Measurements from ENCODE around the gene PATJ.

The PATJ gene

DNA sequence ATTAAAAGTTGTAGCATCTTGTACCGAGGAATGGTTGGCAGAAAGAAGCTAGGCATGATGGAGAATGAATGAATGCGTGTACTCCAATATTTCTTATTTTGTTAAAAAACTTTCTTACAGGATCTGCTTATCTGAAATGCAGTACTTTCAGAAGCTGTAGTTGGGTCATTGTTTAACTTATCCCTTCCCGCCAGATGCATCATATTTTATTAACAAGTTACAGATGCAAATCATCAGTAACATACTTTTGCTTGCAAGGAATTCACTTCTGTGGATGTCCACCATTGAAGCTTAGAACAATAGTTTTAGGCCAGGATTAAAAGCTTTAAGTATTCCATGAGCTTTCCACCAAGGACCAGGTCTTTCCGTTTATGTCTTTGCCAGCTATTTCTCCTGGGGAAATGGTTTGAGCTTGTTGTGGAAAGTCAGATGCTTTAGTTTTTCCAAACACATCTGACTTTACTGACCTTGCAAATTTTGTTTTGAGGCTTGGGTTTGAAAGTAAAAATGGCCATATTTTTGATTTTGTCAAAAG lies 65.4 kb downstream of the PATJ start:
- no peak for ATAC-seq
- TF ChIP-seq OSR1 (CRISPR knock-in tag; IDR thresholded peaks at IDR 0.05), result no peak
- no peak for TF ChIP-seq PPARA (CRISPR knock-in tag; IDR thresholded peaks at IDR 0.05; ENCODE audit: borderline replicate concordance)
- TF ChIP-seq, protein P1, sequence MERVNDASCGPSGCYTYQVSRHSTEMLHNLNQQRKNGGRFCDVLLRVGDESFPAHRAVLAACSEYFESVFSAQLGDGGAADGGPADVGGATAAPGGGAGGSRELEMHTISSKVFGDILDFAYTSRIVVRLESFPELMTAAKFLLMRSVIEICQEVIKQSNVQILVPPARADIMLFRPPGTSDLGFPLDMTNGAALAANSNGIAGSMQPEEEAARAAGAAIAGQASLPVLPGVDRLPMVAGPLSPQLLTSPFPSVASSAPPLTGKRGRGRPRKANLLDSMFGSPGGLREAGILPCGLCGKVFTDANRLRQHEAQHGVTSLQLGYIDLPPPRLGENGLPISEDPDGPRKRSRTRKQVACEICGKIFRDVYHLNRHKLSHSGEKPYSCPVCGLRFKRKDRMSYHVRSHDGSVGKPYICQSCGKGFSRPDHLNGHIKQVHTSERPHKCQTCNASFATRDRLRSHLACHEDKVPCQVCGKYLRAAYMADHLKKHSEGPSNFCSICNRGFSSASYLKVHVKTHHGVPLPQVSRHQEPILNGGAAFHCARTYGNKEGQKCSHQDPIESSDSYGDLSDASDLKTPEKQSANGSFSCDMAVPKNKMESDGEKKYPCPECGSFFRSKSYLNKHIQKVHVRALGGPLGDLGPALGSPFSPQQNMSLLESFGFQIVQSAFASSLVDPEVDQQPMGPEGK (CRISPR knock-in tag; IDR thresholded peaks at IDR 0.05; ENCODE audit: borderline replicate concordance), result no peak
- TF ChIP-seq CSDC2 (CRISPR knock-in tag; IDR thresholded peaks at IDR 0.05), result no peak
- TF ChIP-seq, protein P2, sequence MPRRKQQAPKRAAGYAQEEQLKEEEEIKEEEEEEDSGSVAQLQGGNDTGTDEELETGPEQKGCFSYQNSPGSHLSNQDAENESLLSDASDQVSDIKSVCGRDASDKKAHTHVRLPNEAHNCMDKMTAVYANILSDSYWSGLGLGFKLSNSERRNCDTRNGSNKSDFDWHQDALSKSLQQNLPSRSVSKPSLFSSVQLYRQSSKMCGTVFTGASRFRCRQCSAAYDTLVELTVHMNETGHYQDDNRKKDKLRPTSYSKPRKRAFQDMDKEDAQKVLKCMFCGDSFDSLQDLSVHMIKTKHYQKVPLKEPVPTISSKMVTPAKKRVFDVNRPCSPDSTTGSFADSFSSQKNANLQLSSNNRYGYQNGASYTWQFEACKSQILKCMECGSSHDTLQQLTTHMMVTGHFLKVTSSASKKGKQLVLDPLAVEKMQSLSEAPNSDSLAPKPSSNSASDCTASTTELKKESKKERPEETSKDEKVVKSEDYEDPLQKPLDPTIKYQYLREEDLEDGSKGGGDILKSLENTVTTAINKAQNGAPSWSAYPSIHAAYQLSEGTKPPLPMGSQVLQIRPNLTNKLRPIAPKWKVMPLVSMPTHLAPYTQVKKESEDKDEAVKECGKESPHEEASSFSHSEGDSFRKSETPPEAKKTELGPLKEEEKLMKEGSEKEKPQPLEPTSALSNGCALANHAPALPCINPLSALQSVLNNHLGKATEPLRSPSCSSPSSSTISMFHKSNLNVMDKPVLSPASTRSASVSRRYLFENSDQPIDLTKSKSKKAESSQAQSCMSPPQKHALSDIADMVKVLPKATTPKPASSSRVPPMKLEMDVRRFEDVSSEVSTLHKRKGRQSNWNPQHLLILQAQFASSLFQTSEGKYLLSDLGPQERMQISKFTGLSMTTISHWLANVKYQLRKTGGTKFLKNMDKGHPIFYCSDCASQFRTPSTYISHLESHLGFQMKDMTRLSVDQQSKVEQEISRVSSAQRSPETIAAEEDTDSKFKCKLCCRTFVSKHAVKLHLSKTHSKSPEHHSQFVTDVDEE (CRISPR knock-in tag; IDR thresholded peaks at IDR 0.05), result no peak
- no peak for TF ChIP-seq GLIS3 (CRISPR knock-in tag; IDR thresholded peaks at IDR 0.05)
- no peak for TF ChIP-seq ZNF70 (CRISPR knock-in tag; IDR thresholded peaks at IDR 0.05)
- no peak for TF ChIP-seq ZFP3 (CRISPR knock-in tag; IDR thresholded peaks at IDR 0.05)
- no peak for TF ChIP-seq ZNF565 (CRISPR knock-in tag; conservative IDR thresholded peaks at IDR 0.05; ENCODE audit: low read depth)

DNA sequence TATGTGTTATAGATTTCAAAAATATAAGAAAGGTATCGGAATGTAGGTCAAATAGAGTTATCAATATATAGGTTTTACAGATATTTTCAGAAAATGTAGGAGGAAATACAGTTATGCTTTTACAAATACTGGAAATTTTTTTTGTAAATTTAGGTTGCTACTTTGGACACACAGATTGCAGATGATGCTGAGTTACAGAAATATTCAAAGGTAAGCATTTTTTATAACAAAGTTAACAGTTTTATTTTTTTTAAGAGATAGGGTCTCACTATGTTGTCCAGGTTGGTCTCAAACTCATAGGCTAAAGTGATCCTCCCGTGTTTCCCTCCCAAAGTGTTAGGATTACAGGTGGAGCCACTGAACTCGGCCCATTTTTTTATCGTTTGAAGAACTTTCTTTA lies 66.0 kb downstream of the PATJ start:
- TF ChIP-seq BACH2 (CRISPR knock-in tag; IDR thresholded peaks at IDR 0.05; ENCODE audit: borderline replicate concordance) (no peak), CSDC2 (CRISPR knock-in tag; IDR thresholded peaks at IDR 0.05) (no peak)
- TF ChIP-seq, protein P3, sequence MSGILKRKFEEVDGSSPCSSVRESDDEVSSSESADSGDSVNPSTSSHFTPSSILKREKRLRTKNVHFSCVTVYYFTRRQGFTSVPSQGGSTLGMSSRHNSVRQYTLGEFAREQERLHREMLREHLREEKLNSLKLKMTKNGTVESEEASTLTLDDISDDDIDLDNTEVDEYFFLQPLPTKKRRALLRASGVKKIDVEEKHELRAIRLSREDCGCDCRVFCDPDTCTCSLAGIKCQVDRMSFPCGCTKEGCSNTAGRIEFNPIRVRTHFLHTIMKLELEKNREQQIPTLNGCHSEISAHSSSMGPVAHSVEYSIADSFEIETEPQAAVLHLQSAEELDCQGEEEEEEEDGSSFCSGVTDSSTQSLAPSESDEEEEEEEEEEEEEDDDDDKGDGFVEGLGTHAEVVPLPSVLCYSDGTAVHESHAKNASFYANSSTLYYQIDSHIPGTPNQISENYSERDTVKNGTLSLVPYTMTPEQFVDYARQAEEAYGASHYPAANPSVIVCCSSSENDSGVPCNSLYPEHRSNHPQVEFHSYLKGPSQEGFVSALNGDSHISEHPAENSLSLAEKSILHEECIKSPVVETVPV (CRISPR knock-in tag; IDR thresholded peaks at IDR 0.05), result no peak

DNA sequence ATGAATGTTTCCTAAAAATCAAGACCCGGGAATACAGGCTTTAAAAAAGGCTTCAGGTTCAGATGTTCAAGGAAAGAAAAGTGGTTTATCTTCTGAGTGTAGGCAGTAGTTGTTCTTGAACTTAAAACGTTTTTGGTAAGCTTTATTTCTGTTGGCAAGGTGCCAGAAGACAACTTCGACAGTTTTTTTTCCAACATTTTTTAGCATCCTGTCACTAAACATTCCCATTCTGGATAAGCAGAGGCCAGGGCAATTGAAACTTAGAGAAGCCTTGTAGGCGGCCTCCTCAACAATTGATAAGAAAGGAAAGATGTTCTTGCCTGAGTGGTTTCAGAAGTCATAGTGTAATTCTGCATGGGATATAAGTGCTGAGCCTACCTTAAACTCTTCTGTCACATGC lies 66.7 kb downstream of the PATJ start:
- TF ChIP-seq ZNF565 (CRISPR knock-in tag; conservative IDR thresholded peaks at IDR 0.05; ENCODE audit: low read depth) (no peak), TOX (CRISPR knock-in tag; IDR thresholded peaks at IDR 0.05; ENCODE audit: borderline replicate concordance) (no peak), GLIS3 (CRISPR knock-in tag; IDR thresholded peaks at IDR 0.05) (no peak), CSDC2 (CRISPR knock-in tag; IDR thresholded peaks at IDR 0.05) (no peak), ZC3H10 (CRISPR knock-in tag; IDR thresholded peaks at IDR 0.05) (no peak), ZFP30 (CRISPR knock-in tag; IDR thresholded peaks at IDR 0.05) (no peak), ESRRG (CRISPR knock-in tag; IDR thresholded peaks at IDR 0.05) (no peak), ZNF8 (CRISPR knock-in tag; IDR thresholded peaks at IDR 0.05) (no peak), OSR1 (CRISPR knock-in tag; IDR thresholded peaks at IDR 0.05) (no peak), SNAI2 (CRISPR knock-in tag; IDR thresholded peaks at IDR 0.05) (no peak), RARB (CRISPR knock-in tag; IDR thresholded peaks at IDR 0.05) (no peak), TCF4 (CRISPR knock-in tag; IDR thresholded peaks at IDR 0.05; ENCODE audit: borderline replicate concordance) (no peak), ZFP3 (CRISPR knock-in tag; IDR thresholded peaks at IDR 0.05) (no peak), ZNF70 (CRISPR knock-in tag; IDR thresholded peaks at IDR 0.05) (no peak), ISL1 (CRISPR knock-in tag; IDR thresholded peaks at IDR 0.05) (no peak)
- TF ChIP-seq, protein P4, sequence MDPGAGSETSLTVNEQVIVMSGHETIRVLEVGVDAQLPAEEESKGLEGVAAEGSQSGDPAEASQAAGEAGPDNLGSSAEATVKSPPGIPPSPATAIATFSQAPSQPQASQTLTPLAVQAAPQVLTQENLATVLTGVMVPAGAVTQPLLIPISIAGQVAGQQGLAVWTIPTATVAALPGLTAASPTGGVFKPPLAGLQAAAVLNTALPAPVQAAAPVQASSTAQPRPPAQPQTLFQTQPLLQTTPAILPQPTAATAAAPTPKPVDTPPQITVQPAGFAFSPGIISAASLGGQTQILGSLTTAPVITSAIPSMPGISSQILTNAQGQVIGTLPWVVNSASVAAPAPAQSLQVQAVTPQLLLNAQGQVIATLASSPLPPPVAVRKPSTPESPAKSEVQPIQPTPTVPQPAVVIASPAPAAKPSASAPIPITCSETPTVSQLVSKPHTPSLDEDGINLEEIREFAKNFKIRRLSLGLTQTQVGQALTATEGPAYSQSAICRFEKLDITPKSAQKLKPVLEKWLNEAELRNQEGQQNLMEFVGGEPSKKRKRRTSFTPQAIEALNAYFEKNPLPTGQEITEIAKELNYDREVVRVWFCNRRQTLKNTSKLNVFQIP (CRISPR knock-in tag; IDR thresholded peaks at IDR 0.05; ENCODE audit: borderline replicate concordance, low read depth), result no peak
- TF ChIP-seq, protein P5, sequence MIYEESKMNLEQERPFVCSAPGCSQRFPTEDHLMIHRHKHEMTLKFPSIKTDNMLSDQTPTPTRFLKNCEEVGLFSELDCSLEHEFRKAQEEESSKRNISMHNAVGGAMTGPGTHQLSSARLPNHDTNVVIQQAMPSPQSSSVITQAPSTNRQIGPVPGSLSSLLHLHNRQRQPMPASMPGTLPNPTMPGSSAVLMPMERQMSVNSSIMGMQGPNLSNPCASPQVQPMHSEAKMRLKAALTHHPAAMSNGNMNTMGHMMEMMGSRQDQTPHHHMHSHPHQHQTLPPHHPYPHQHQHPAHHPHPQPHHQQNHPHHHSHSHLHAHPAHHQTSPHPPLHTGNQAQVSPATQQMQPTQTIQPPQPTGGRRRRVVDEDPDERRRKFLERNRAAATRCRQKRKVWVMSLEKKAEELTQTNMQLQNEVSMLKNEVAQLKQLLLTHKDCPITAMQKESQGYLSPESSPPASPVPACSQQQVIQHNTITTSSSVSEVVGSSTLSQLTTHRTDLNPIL (CRISPR knock-in tag; IDR thresholded peaks at IDR 0.05; ENCODE audit: low read depth), result no peak
- TF ChIP-seq, protein P1 (CRISPR knock-in tag; IDR thresholded peaks at IDR 0.05; ENCODE audit: borderline replicate concordance), result no peak
- TF ChIP-seq, protein P2 (CRISPR knock-in tag; IDR thresholded peaks at IDR 0.05), result no peak
- TF ChIP-seq, protein P3 (CRISPR knock-in tag; IDR thresholded peaks at IDR 0.05), result no peak
- ATAC-seq, result no peak

More for the DNA sequence above, 66.0 kb downstream of the PATJ start:
- ATAC-seq, result no peak
